Endothelial cell of umbilical vein (primary cell): ENCODE results near the gene MAGEB17. TPM values are rescaled to one million over a fixed set of nuclear protein-coding genes. Genes with fewer than 3 reads are reported as not detected.
"Not testable (repeated sequence)": the region's sequence is repeated elsewhere in the genome, so short reads cannot be mapped to it uniquely, and the experiment has no call there.

ENCODE experiments used
- BruUV-seq: library from RNA; stranded (reverse); fragments of 400-500 nt; replicated peaks from 2 replicates; lab custom pipeline; 2021; lab: Mats Ljungman, UMichigan
- CTCF ChIA-PET: fragments of 300-600, 350-600 bp; sonication (Branson Sonifier 250); formaldehyde crosslinking; loops from one replicate; lab custom pipeline; 2021; ENCODE audit warnings: antibody characterized with exemption, inconsistent platforms; lab: Charles Lee
- POLR2A ChIA-PET: fragments of 300-600, 350-600 bp; sonication (Branson Sonifier 250); formaldehyde crosslinking; loops from one replicate; lab custom pipeline; 2021; ENCODE audit warnings: antibody characterized with exemption, inconsistent platforms; lab: Charles Lee
- DNase-seq: peaks from one replicate; pipeline ENCODE4 v3.0.0-alpha.2; 2011; ENCODE audit warnings: low read depth, low spot score
- FAIRE-seq: peaks from 2 replicates; lab custom pipeline; 2011; peaks lifted over from hg19 to GRCh38; lab: Jason Lieb, UNC
- H2AFZ ChIP-seq: 2 replicates; pipeline ENCODE4 v1.6.0; 2012; ENCODE audit warnings: low read depth, low read length, control low read depth, inconsistent platforms
- H3K27ac ChIP-seq: 2 replicates; pipeline ENCODE4 v1.5.1; 2011; ENCODE audit warnings: low read depth, mild to moderate bottlenecking, control low read depth, low read length, moderate library complexity; ENCODE audit not compliant: insufficient read depth
- H3K27me3 ChIP-seq, 2 experiments: 2 replicates each; pipeline versions ENCODE4 v1.6.0 to v1.6.1; 2011; ENCODE audit warnings: low read length in 2 of 2, mixed read lengths in 1 of 2; ENCODE audit not compliant: control insufficient read depth in 2 of 2, insufficient read depth in 2 of 2
- H3K36me3 ChIP-seq, 2 experiments: 2 replicates in 1 of 2; 3 replicates in 1 of 2; pipeline ENCODE4 v1.5.1; 2011; ENCODE audit warnings: low read length in 2 of 2, mild to moderate bottlenecking in 1 of 2, moderate library complexity in 1 of 2; ENCODE audit not compliant: control insufficient read depth in 2 of 2, insufficient read depth in 2 of 2; ENCODE audit errors: extremely low read depth in 1 of 2
- H3K4me1 ChIP-seq: 3 replicates; pipeline ENCODE4 v1.5.1; 2011; ENCODE audit warnings: mild to moderate bottlenecking, low read length; ENCODE audit not compliant: control insufficient read depth, insufficient read depth; ENCODE audit errors: extremely low read depth
- H3K4me2 ChIP-seq: 2 replicates; pipeline ENCODE4 v1.6.1; 2011; ENCODE audit warnings: low read length, control low read depth, mixed read lengths; ENCODE audit not compliant: insufficient read depth
- H3K4me3 ChIP-seq, 3 experiments: fragments of 200-600 bp in 1 of 3; sonication (generic), shearing (Covaris generic) in 1 of 3; replicated peaks in 1 of 3; 2 replicates each; pipeline ENCODE4 v1.5.1; 2011 to 2016; ENCODE audit warnings: control low read depth in 3 of 3, low read length in 3 of 3, mild to moderate bottlenecking in 2 of 3, inconsistent platforms in 1 of 3, low read depth in 1 of 3, moderate library complexity in 1 of 3; ENCODE audit not compliant: insufficient read depth in 1 of 3
- H3K79me2 ChIP-seq: 2 replicates; pipeline ENCODE4 v1.6.0; 2012; ENCODE audit warnings: low read length, inconsistent platforms; ENCODE audit not compliant: control insufficient read depth, insufficient read depth
- H3K9ac ChIP-seq: replicated peaks from 2 replicates; pipeline ENCODE3; 2011; ENCODE audit warnings: low read length, control low read depth; ENCODE audit not compliant: insufficient read depth; ENCODE audit errors: extremely low read depth
- H3K9me1 ChIP-seq: replicated peaks from 3 replicates; pipeline ENCODE4 v1.6.0; 2011; ENCODE audit warnings: mild to moderate bottlenecking, low read length; ENCODE audit not compliant: control insufficient read depth, insufficient read depth; ENCODE audit errors: extremely low read depth
- H3K9me3 ChIP-seq: replicated peaks from 2 replicates; pipeline ENCODE4 v1.5.1; 2012; ENCODE audit warnings: low read length, inconsistent platforms; ENCODE audit not compliant: control insufficient read depth, insufficient read depth
- H4K20me1 ChIP-seq: replicated peaks from 2 replicates; pipeline ENCODE3; 2011; ENCODE audit warnings: mild to moderate bottlenecking, low read length; ENCODE audit not compliant: control insufficient read depth, insufficient read depth; ENCODE audit errors: extremely low read depth
- EZH2 ChIP-seq: IDR thresholded peaks from 2 replicates; pipeline ENCODE4 v1.6.1; 2012; ENCODE audit warnings: borderline replicate concordance, low read depth, mild to moderate bottlenecking, moderate library complexity, low read length, inconsistent platforms; ENCODE audit not compliant: severe bottlenecking
- FOS ChIP-seq: IDR thresholded peaks from 2 replicates; pipeline ENCODE4 v1.6.1; 2011; ENCODE audit warnings: mild to moderate bottlenecking, low read length, moderate library complexity, borderline replicate concordance; ENCODE audit not compliant: insufficient read depth
- GATA2 ChIP-seq: IDR thresholded peaks from 2 replicates; pipeline ENCODE4 v1.7.0; 2011; ENCODE audit warnings: low read depth, mild to moderate bottlenecking, moderate library complexity, mixed read lengths, low read length; ENCODE audit not compliant: insufficient read length, insufficient read depth
- JUN ChIP-seq: IDR thresholded peaks from 2 replicates; pipeline ENCODE4 v1.6.1; 2011; ENCODE audit warnings: borderline replicate concordance, low read depth; ENCODE audit not compliant: insufficient read length, insufficient read depth
- MYC ChIP-seq: IDR thresholded peaks from one replicate; pipeline ENCODE4 v1.6.1; 2011; ENCODE audit warnings: mild to moderate bottlenecking, low read depth, low read length
- POLR2A ChIP-seq: IDR thresholded peaks from 2 replicates; pipeline ENCODE4 v1.6.1; 2012; ENCODE audit warnings: low read depth, mild to moderate bottlenecking, control low read depth, low read length
- POLR2AphosphoS5 ChIP-seq: IDR thresholded peaks from 2 replicates; pipeline ENCODE4 v1.6.1; 2012; ENCODE audit warnings: low read depth, mild to moderate bottlenecking, control low read depth, low read length, moderate library complexity; ENCODE audit not compliant: insufficient read depth
- dilution Hi-C: fragments of 300-500 bp; cut with MboI; formaldehyde crosslinking; loops from one replicate; pipeline ENCODE4 v1.15.0; 2019; ENCODE audit warnings: low sequenced_read_pairs; ENCODE audit not compliant: extremely low pct_ligation_motif_present
- intact Hi-C: fragments of 100-400 bp; cut with micrococcal nuclease; formaldehyde crosslinking; loops from one replicate; pipeline ENCODE4 v1.10.0; 2022
- polyA plus RNA-seq, 4 experiments: library from polyadenylated mRNA; depleted of rRNA in 3 of 4; stranded (reverse) in 3 of 4; unstranded in 1 of 4; fragments of >200 nt; gene quantifications; 2 replicates each; pipeline versions ENCODE4 v1.2.1 to v1.2.3, GENCODE V29; 2011 to 2012; ENCODE audit warnings: missing spikeins in 1 of 4
- total RNA-seq: library from RNA; stranded (reverse); gene quantifications from 2 replicates; pipeline ENCODE4 v1.2.3, GENCODE V29; 2021
- TF ChIP-seq, protein P1 (sequence below): IDR thresholded peaks from 2 replicates; pipeline ENCODE4 v1.6.1; 2011; ENCODE audit not compliant: insufficient read depth, insufficient read length
- TF ChIP-seq, protein P2 (sequence below), 2 donors: IDR thresholded peaks; 1 replicate in 1 of 2; 2 replicates in 1 of 2; pipeline ENCODE4 v1.5.1; 2011; ENCODE audit warnings: low read length in 2 of 2, mild to moderate bottlenecking in 2 of 2, moderate library complexity in 2 of 2, control low read depth in 1 of 2, inconsistent platforms in 1 of 2, low read depth in 1 of 2; ENCODE audit not compliant: insufficient read depth in 1 of 2; ENCODE audit errors: extremely low read depth in 1 of 2

The MAGEB17 gene
- total and polyA plus RNA-seq, 2 donors (not counting 3 experiments of a cell fraction or from before 2014, with no cell fraction given), result not detected

DNA sequence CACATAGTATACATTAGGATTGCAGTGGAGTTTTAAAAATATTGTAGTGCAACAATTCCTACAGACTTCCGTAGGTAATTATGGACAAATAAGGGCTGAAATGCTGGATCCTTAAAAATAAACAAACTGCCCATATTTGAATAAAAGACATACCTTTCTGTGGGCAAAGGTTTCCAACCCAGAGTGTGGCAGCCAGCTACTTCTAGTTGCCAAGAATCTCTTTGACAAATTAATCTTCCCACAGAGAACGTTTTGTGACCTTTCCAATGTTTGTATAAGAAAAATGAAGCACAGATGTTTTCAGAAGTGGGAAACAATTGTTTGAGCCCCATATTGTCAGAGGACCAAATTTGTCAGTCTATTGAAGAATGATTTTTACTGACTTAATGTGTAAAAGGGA is 22.9 kb upstream of the MAGEB17 start:
- no peak overlapping the region for H2AFZ ChIP-seq
- ChIA-PET CTCF (no interaction called here), POLR2A (no interaction called here)
- H3K4me3 ChIP-seq, result no peak overlapping the region
- DNase-seq, result no peak
- no peaks in the 10 kb centered on the region for H3K27me3 ChIP-seq
- TF ChIP-seq FOS (no peak), JUN (no peak), EZH2 (no peak), POLR2A (no peak), POLR2AphosphoS5 (no peak), GATA2 (no peak), MYC (no peak)
- TF ChIP-seq, protein P1, sequence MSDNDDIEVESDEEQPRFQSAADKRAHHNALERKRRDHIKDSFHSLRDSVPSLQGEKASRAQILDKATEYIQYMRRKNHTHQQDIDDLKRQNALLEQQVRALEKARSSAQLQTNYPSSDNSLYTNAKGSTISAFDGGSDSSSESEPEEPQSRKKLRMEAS, result no peak
- TF ChIP-seq, protein P2, sequence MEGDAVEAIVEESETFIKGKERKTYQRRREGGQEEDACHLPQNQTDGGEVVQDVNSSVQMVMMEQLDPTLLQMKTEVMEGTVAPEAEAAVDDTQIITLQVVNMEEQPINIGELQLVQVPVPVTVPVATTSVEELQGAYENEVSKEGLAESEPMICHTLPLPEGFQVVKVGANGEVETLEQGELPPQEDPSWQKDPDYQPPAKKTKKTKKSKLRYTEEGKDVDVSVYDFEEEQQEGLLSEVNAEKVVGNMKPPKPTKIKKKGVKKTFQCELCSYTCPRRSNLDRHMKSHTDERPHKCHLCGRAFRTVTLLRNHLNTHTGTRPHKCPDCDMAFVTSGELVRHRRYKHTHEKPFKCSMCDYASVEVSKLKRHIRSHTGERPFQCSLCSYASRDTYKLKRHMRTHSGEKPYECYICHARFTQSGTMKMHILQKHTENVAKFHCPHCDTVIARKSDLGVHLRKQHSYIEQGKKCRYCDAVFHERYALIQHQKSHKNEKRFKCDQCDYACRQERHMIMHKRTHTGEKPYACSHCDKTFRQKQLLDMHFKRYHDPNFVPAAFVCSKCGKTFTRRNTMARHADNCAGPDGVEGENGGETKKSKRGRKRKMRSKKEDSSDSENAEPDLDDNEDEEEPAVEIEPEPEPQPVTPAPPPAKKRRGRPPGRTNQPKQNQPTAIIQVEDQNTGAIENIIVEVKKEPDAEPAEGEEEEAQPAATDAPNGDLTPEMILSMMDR (IDR thresholded peaks at IDR 0.05; ENCODE audit: extremely low read depth in 1 of 2, insufficient read depth in 1 of 2, low read depth in 1 of 2, low read length in 2 of 2), result no peak
- no peaks in the 10 kb centered on the region for H3K9me1 ChIP-seq
- FAIRE-seq, result no peak
- no peak overlapping the region for H3K27ac ChIP-seq
- H4K20me1 ChIP-seq, result no peaks in the 10 kb centered on the region
- no TSS peak for BruUV-seq
- dilution Hi-C loops, result no loop called here
- no peaks in the 10 kb centered on the region for H3K36me3 ChIP-seq
- no peaks in the 10 kb centered on the region for H3K9me3 ChIP-seq
- H3K9ac ChIP-seq, result no peak overlapping the region
- no peak overlapping the region for H3K4me2 ChIP-seq
- intact Hi-C loops, result loop anchor here (5.0 kb wide), 1 partner anchor 33 kb away; no protein-coding TSS in a partner anchor
- no peaks in the 10 kb centered on the region for H3K79me2 ChIP-seq
- no peaks in the 10 kb centered on the region for H3K4me1 ChIP-seq

DNA sequence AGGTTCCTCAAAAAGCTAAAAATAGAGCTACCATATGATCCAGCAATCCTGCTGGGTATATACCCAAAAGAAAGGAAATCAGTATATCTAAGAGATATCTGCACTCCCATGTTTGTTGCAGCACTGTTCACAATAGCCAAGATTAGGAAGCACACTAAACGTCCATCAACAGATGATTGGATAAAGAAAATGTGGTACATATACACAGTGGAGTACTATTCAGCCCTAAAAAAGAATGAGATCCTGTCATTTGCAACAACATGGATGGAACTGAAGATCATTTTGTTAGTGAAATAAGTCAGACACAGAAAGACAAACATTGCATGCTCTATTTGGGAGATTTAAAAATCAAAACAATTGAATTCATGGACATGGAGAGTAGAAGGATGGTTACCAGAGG is 22.2 kb upstream of the MAGEB17 start:
- H3K36me3 ChIP-seq, H2AFZ ChIP-seq, H3K9me3 ChIP-seq, DNase-seq, H3K27ac ChIP-seq, H3K27me3 ChIP-seq, POLR2A ChIA-PET, dilution Hi-C loops, H3K4me2 ChIP-seq, H3K79me2 ChIP-seq, CTCF ChIA-PET, H3K9me1 ChIP-seq, H3K4me3 ChIP-seq, FAIRE-seq, H3K9ac ChIP-seq, H3K4me1 ChIP-seq, H4K20me1 ChIP-seq, intact Hi-C loops, BruUV-seq: not testable (repeated sequence)
